Measurements from ENCODE around the gene CAMK2A.

The CAMK2A gene

DNA sequence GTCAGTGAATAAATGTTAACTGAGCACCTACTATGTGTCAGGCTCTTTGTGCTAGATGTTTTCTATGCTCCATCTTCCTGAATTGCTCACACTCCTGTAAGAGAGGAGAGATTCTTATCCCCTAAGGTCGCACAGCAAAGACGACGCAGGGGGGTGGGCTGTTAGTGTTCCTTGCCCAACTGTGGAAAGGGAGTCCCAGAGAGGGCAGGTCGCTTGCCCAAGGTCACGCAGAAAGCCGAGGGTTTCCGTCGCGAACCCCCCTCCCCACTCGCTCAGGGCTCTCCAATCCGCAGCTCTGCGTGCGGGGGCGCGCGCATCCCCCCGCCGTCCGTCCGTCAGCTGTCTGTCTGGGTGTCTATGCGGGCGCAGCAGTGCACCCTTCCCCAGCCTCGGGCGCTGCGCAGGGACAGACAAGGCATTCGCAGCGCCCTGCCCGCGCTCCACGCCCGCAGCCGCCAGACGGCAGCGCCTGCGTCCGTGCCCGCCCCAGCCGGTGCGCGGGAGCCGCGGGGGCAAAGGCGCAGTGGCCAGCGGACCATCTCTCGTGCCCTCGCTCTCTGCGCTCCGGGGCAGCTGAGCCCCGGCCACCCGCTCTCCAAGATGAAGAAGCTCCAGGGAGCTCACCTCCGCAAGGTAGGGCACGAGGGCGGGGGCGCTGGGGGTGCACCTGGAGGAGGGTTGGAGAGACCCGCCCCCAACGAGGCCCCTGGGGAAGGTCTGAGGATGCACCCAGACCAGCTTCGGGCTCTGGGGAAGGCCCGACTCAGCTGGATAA, 99.7 kb downstream of the CAMK2A start, which contains the start of gene SLC6A7:
SLC6A7 (plus strand) TSS at position 335 of the 775 bp plus-strand sequence; CDS start at position 601, 266 bp downstream.
- no peak for DNase-seq (ENCODE audit: low read depth)
- TF ChIP-seq, protein P1, sequence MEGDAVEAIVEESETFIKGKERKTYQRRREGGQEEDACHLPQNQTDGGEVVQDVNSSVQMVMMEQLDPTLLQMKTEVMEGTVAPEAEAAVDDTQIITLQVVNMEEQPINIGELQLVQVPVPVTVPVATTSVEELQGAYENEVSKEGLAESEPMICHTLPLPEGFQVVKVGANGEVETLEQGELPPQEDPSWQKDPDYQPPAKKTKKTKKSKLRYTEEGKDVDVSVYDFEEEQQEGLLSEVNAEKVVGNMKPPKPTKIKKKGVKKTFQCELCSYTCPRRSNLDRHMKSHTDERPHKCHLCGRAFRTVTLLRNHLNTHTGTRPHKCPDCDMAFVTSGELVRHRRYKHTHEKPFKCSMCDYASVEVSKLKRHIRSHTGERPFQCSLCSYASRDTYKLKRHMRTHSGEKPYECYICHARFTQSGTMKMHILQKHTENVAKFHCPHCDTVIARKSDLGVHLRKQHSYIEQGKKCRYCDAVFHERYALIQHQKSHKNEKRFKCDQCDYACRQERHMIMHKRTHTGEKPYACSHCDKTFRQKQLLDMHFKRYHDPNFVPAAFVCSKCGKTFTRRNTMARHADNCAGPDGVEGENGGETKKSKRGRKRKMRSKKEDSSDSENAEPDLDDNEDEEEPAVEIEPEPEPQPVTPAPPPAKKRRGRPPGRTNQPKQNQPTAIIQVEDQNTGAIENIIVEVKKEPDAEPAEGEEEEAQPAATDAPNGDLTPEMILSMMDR (conservative IDR thresholded peaks at IDR 0.05; ENCODE audit: low read depth, low read length) = no peak
- H3K4me3 ChIP-seq (ENCODE audit: low read depth, low read length) = no peak within 1 kb of the TSS

DNA sequence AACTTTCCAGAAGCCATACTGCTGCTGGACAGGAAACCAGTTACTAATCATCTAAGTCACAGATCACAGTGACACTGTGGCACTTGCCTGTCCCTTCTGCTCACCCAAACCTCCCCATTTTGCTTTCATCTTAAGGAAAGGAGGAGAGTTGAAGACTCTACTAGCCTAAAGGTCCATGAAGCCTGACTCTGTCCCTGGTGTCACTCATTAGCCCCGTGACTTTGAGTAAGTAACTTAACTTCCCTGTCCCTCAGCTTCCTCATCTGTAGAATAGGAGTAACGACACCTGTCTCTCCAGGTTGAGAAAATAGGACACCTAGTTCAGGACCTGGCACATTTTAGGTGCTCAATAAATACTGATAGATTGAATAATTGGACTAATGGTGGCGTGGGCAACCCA, 100.2 kb downstream of the CAMK2A start:
- no peak overlapping the region for H3K4me3 ChIP-seq (ENCODE audit: low read depth, low read length)
- TF ChIP-seq, protein P1 (conservative IDR thresholded peaks at IDR 0.05; ENCODE audit: low read depth, low read length) = no peak
- no peak for DNase-seq (ENCODE audit: low read depth)

DNA sequence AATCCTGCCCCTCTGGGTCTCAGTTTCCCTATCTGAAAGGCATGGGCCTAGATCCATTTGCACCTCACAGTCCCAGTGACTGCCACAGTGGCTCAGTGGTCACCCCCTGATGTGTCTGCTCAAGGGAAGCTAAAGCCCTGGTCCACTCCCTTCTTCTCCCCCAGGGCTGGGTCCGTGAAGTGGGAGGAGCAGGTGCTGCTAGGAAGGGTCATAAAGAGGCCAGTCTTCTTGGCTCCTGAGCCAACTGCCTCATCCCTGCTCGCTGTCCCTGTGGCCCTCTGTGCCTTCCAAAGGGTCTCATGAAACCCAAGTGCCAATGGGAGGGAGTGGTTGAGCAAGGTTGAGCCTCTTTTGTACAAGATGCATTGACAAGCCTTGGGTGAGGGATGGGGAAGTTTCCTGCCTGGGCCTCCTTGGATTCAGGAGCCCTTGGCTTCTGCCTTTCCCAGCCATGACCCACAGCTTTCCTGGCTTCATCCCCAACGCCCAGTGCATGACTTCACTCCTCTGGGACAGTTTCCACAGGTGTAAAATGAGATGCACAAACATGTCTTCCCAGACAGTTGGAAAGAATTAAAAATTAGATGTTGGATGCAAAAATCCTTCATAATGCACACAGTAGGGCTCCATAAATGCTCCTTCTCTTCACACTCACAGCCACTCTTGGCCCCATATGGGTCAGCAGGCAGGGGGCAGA, 101.3 kb downstream of the CAMK2A start:
- H3K4me3 ChIP-seq (ENCODE audit: low read depth, low read length) = no peak overlapping the region

GRCh38 chr5:150186897-150187296, 102.7 kb downstream of the CAMK2A start:
- H3K4me3 ChIP-seq (ENCODE audit: low read depth, low read length) = no peak overlapping the region
- no peak for DNase-seq (ENCODE audit: low read depth)
- TF ChIP-seq, protein P1 (conservative IDR thresholded peaks at IDR 0.05; ENCODE audit: low read depth, low read length) = no peak

More for the DNA sequence above, 101.3 kb downstream of the CAMK2A start:
- TF ChIP-seq, protein P1 (conservative IDR thresholded peaks at IDR 0.05; ENCODE audit: low read depth, low read length) = no peak
- DNase-seq (ENCODE audit: low read depth) = no peak

DNA sequence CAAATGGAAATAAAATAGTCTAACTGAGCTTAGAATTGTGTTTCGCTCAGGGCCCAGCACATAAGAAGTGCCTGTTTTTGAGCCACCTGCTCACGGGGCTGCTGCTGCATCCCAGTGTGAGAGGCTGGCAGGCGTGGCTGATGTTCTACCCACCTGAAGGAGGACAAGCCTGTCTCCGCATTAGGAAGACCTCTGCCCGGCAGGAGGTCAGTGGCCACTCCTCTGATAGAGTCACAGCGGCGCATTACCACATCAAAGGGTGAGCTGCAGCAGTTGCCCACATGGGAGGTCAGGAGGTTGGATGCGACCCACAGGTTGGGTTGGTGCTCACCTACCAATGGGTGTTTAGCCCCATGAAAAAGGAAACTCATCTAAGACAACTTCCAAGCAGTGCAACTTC, 103.4 kb downstream of the CAMK2A start:
- TF ChIP-seq, protein P1 (conservative IDR thresholded peaks at IDR 0.05; ENCODE audit: low read depth, low read length) = no peak
- no peak for DNase-seq (ENCODE audit: low read depth)
- no peak overlapping the region for H3K4me3 ChIP-seq (ENCODE audit: low read depth, low read length)

GRCh38 chr5:150184990-150185912, 104.3 kb downstream of the CAMK2A start:
- no peak overlapping the region for H3K4me3 ChIP-seq (ENCODE audit: low read depth, low read length)
- no peak for DNase-seq (ENCODE audit: low read depth)
- TF ChIP-seq, protein P1 (conservative IDR thresholded peaks at IDR 0.05; ENCODE audit: low read depth, low read length) = no peak

All from choroid plexus epithelial cell (primary cell).